Measurements from ENCODE around the gene ALDH3B2. TPM values are rescaled to one million over a fixed set of nuclear protein-coding genes. Genes with fewer than 3 reads are reported as not detected.

The ALDH3B2 gene
- total RNA-seq, 1 donor from 2014 or later, result 0.67 TPM

DNA sequence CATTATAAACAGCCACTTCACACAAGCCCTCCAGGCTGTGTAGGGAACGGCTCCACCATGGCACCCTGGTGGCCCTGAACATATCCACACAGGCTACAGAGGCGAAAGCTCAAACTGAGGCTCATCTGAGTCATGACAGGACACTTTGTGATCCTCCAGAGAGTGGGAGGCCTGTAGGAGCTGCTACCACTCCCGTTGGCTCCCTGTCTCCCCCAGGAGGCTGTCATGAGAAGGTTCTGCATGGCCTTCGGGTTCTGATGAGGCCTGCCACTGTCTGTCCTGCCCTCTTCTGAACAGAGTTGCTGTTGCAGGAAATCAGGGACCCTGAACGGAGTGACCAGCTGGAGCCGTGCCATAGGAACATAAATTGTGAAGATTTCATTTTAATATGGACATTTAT lies 23.8 kb upstream of the ALDH3B2 start:
- Mint-ChIP-seq H3K27me3 (peaks cover 6% of the 10 kb centered on the region), H3K9me3 (ENCODE audit: low read depth) (peaks cover 13% of the 10 kb centered on the region), H3K4me3 (ENCODE audit: low read depth) (no peak overlapping the region), H3K4me1 (ENCODE audit: low read depth) (peaks cover 2% of the 10 kb centered on the region), H3K36me3 (ENCODE audit: insufficient read depth) (peaks cover 3% of the 10 kb centered on the region), H3K27ac (no peak overlapping the region)
- TF ChIP-seq, protein P1, sequence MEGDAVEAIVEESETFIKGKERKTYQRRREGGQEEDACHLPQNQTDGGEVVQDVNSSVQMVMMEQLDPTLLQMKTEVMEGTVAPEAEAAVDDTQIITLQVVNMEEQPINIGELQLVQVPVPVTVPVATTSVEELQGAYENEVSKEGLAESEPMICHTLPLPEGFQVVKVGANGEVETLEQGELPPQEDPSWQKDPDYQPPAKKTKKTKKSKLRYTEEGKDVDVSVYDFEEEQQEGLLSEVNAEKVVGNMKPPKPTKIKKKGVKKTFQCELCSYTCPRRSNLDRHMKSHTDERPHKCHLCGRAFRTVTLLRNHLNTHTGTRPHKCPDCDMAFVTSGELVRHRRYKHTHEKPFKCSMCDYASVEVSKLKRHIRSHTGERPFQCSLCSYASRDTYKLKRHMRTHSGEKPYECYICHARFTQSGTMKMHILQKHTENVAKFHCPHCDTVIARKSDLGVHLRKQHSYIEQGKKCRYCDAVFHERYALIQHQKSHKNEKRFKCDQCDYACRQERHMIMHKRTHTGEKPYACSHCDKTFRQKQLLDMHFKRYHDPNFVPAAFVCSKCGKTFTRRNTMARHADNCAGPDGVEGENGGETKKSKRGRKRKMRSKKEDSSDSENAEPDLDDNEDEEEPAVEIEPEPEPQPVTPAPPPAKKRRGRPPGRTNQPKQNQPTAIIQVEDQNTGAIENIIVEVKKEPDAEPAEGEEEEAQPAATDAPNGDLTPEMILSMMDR (IDR thresholded peaks at IDR 0.05; ENCODE audit: unreplicated experiment), result no peak
- no peak for DNase-seq (ENCODE audit: low spot score, unreplicated experiment)

DNA sequence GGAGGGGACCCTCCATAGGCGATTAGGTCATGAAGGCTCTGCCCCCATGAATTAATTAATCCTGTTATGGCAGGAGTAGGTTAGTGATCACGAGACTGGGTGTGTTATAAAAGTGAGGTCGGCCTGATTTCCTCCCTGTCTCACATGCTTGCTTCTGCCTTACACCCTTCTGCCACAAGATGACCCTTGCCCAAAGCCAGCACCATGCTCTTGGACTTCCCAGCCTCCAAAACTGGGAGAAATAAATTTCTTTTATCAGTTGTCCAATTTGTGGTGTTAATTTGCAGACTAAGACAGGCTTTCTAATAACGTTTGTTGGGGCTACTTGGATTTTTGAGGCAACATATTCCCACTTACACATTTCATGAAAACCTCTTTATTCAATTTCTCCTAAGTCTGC lies 23.4 kb upstream of the ALDH3B2 start:
- Mint-ChIP-seq H3K4me1 (ENCODE audit: low read depth) (peaks cover under 1% of the 10 kb centered on the region), H3K9me3 (ENCODE audit: low read depth) (peaks cover 13% of the 10 kb centered on the region), H3K4me3 (ENCODE audit: low read depth) (no peak overlapping the region), H3K36me3 (ENCODE audit: insufficient read depth) (peaks cover 3% of the 10 kb centered on the region), H3K27ac (no peak overlapping the region), H3K27me3 (peaks cover 3% of the 10 kb centered on the region)
- TF ChIP-seq, protein P1 (IDR thresholded peaks at IDR 0.05; ENCODE audit: unreplicated experiment), result no peak
- DNase-seq (ENCODE audit: low spot score, unreplicated experiment), result no peak

DNA sequence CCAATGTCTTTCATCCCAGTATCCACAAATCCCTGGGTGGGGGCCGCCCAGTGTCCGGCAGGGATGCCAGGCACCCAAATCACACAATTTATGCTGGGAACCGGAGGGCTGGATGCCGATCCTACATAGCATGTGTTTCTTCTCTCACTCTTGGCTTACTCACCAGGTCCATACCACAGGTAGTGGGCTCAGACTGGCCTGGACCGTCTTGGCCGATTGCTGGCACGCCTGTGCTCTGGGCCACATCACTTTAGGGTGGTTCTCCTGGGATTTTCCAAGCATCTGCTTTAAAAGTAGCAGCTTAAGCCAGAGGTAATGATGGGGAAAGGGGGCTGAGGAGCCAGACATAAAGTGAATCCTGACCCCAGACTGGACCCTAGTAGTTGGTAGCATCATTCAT lies 22.6 kb upstream of the ALDH3B2 start:
- peaks cover 13% of the 10 kb centered on the region for H3K9me3 Mint-ChIP-seq (ENCODE audit: low read depth)
- H3K36me3 Mint-ChIP-seq (ENCODE audit: insufficient read depth), result peaks cover 3% of the 10 kb centered on the region
- TF ChIP-seq, protein P1 (IDR thresholded peaks at IDR 0.05; ENCODE audit: unreplicated experiment), result no peak
- peaks cover 1% of the 10 kb centered on the region for H3K4me1 Mint-ChIP-seq (ENCODE audit: low read depth)
- no peak for DNase-seq (ENCODE audit: low spot score, unreplicated experiment)
- peaks cover 3% of the 10 kb centered on the region for H3K27me3 Mint-ChIP-seq
- H3K4me3 Mint-ChIP-seq (ENCODE audit: low read depth), result no peak overlapping the region
- no peak overlapping the region for H3K27ac Mint-ChIP-seq

DNA sequence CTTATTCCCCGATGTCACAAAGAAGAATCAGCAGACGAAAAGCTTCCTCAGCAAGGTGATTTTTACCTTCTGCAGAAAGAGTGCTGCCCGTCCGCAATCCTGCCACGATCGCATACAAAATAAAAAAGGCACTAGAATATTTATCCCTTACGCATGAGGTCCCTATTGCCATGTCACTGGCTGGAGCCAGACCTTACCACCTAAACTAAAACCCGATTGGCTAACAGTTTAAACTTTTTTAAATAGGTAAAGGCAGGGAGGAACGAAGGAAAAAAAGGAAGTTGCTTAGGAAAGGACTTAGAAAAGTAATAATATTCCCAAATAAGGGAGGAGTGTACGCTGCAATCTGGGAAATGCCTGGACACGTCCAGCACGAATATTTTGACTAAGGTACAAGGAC lies 21.2 kb upstream of the ALDH3B2 start:
- TF ChIP-seq, protein P1 (IDR thresholded peaks at IDR 0.05; ENCODE audit: unreplicated experiment), result no peak
- H3K4me3 Mint-ChIP-seq (ENCODE audit: low read depth), result no peak overlapping the region
- H3K36me3 Mint-ChIP-seq (ENCODE audit: insufficient read depth), result peaks cover 3% of the 10 kb centered on the region
- no peak for DNase-seq (ENCODE audit: low spot score, unreplicated experiment)
- H3K27ac Mint-ChIP-seq, result no peak overlapping the region
- H3K9me3 Mint-ChIP-seq (ENCODE audit: low read depth), result peaks cover 13% of the 10 kb centered on the region
- H3K27me3 Mint-ChIP-seq, result peaks cover 3% of the 10 kb centered on the region
- peaks cover 1% of the 10 kb centered on the region for H3K4me1 Mint-ChIP-seq (ENCODE audit: low read depth)

DNA sequence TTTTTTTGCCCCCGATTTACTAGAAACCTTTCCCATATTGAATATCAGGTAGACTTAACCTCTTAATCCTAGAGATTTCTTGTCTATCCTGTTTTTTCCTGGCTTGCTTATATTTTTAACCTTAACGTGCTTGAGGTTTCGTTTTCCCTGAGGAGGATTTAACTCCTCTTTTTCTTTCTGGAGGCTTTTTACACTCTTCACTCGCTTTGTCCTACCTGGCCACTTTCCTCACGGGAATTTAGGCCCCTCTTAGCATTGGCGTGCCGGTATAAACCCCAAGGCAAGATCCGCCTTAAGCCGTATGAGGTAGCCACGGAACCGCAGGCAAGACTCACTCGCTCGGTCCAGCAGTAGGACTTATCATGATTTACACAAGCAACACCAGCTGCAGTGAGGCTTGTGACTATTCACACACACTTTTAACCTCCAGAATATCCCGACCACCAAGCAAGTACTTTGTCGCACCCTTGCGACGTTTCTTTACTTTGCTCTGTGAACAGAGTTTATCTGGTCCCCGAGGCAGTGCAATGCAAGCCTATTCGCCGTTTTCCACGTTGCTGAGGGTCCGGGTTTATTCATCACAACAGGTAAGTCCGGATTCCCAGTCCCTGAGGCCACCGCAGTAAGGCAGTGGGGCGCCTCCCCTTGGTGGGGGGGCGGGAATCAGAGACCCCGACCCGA lies 20.6 kb upstream of the ALDH3B2 start:
- peaks cover 10% of the 10 kb centered on the region for H3K9me3 Mint-ChIP-seq (ENCODE audit: low read depth)
- peaks cover 1% of the 10 kb centered on the region for H3K4me1 Mint-ChIP-seq (ENCODE audit: low read depth)
- H3K27ac Mint-ChIP-seq, result no peak overlapping the region
- TF ChIP-seq, protein P1 (IDR thresholded peaks at IDR 0.05; ENCODE audit: unreplicated experiment), result no peak
- H3K4me3 Mint-ChIP-seq (ENCODE audit: low read depth), result no peak overlapping the region
- no peak for DNase-seq (ENCODE audit: low spot score, unreplicated experiment)
- peaks cover 3% of the 10 kb centered on the region for H3K27me3 Mint-ChIP-seq
- peaks cover 3% of the 10 kb centered on the region for H3K36me3 Mint-ChIP-seq (ENCODE audit: insufficient read depth)

Data from progenitor cell of endocrine pancreas (in vitro differentiated cells).